ENCODE data around the gene TSPEAR.

Gene TSPEAR

DNA sequence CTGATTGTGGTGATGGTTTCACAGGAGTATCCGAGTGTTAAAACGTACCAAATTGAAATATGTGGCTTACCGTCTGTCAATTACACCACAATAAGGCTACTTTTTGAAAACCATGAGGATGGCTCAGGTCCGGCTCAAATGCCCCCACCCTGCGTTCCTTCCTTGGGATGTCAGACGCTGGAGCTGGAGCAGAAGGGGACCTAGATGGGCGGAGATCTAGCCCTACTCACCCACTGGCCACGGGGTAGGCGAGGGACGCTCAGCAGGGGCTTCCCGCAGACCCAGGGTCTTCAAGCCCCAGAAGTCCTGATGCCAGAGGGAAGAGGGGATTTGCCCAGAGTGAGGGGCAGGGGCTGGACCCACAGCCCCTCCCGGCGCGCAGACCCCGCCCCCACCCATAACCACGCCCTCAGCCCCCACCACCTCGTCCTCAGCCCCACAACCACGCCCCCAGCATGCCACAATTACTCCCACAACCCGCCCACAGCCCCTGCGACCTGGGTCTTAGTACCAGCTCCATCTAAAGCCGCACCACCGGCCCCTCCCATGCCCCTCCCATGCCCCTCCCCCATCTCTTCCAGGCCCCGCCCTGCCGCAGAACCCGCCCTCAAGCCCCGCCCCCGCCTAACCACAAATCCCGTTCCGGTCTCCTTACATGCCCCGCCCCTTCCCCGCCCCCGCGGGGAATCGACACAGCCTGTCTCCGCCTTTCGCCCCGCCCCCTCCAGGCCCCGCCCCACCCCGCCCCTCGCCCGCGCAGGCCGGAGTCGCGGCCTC is 256.4 kb downstream of the TSPEAR start, which contains the start of gene LRRC3:
TSS of gene LRRC3 (plus strand) at position 764 of the 777 bp plus-strand sequence. CDS start 1,135 bp downstream, outside the sequence.
- Histone ChIP-seq H3K27ac (no peak within 1 kb of the TSS), H3K4me3 (peak within 1 kb of the TSS; percentile 84)
- TF ChIP-seq, protein P1, sequence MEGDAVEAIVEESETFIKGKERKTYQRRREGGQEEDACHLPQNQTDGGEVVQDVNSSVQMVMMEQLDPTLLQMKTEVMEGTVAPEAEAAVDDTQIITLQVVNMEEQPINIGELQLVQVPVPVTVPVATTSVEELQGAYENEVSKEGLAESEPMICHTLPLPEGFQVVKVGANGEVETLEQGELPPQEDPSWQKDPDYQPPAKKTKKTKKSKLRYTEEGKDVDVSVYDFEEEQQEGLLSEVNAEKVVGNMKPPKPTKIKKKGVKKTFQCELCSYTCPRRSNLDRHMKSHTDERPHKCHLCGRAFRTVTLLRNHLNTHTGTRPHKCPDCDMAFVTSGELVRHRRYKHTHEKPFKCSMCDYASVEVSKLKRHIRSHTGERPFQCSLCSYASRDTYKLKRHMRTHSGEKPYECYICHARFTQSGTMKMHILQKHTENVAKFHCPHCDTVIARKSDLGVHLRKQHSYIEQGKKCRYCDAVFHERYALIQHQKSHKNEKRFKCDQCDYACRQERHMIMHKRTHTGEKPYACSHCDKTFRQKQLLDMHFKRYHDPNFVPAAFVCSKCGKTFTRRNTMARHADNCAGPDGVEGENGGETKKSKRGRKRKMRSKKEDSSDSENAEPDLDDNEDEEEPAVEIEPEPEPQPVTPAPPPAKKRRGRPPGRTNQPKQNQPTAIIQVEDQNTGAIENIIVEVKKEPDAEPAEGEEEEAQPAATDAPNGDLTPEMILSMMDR (IDR thresholded peaks at IDR 0.05) = no peak
- DNase-seq (ENCODE audit: low spot score) = peak; percentile 83

- TF ChIP-seq, protein P1 (IDR thresholded peaks at IDR 0.05) = no peak
Observed at GRCh38 chr21:44454058-44454457, 257.3 kb downstream of the TSPEAR start.

DNA sequence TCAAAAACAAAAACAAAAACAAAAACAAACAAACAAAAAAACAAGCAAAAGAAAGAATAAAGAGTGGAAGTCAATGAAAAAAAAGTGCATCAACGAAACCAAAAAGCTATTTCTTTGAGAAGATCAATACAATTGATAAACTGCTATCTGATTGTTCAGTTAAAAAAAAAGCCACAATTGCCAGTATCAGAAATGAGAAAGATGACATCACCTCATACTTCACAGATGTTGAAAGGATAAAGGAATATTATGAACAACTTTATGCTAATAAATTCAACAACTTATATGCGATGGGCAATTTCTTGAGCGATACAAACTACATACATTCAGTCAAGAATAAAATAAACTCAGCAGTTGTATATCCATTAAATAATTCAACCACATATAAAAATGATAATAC is 258.3 kb downstream of the TSPEAR start:
- no peak for DNase-seq (ENCODE audit: low spot score)
- Histone ChIP-seq H3K27ac (no peak overlapping the region), H3K4me3 (no peak overlapping the region)
- TF ChIP-seq, protein P1 (IDR thresholded peaks at IDR 0.05) = no peak

More at GRCh38 chr21:44454058-44454457, 257.3 kb downstream of the TSPEAR start:
- Histone ChIP-seq H3K4me3 (no peak overlapping the region), H3K27ac (no peak overlapping the region)
- DNase-seq (ENCODE audit: low spot score) = no peak

DNA sequence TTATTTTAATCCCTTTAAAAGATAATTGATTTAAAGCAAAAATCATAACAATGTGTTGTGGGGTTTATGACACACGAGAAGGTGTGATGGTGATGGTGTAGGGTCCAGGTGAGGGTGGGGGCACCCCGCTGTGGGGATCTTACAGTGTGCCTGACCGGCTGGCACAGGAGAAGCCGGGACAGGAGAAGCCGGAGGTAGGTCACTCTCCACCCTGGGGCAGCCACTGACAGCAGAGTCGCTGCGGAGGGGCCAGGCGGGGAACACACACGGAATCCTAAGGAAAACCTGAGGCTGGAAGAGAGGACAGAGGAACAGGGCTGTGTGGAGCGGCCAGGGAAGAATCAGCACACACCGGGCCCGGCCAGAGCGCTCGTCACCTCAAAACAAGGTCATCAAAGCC is 260.4 kb downstream of the TSPEAR start:
- Histone ChIP-seq H3K27ac (no peak overlapping the region), H3K4me3 (no peak overlapping the region)
- DNase-seq (ENCODE audit: low spot score) = no peak
- TF ChIP-seq, protein P1 (IDR thresholded peaks at IDR 0.05) = no peak

GRCh38 chr21:44450402-44450801 is 261.0 kb downstream of the TSPEAR start:
- DNase-seq (ENCODE audit: low spot score) = no peak
- Histone ChIP-seq H3K27ac (no peak overlapping the region), H3K4me3 (no peak overlapping the region)
- TF ChIP-seq, protein P1 (IDR thresholded peaks at IDR 0.05) = no peak

GRCh38 chr21:44449473-44450363 is 261.7 kb downstream of the TSPEAR start:
- Histone ChIP-seq H3K27ac (no peak overlapping the region), H3K4me3 (no peak overlapping the region)
- TF ChIP-seq, protein P1 (IDR thresholded peaks at IDR 0.05) = no peak
- DNase-seq (ENCODE audit: low spot score) = no peak
